BJ (cell line): ENCODE measurements around the gene RUNX1. TPM values are rescaled to one million over a fixed set of nuclear protein-coding genes. Genes with fewer than 3 reads are reported as not detected.

Experiments
- CTCF ChIA-PET: fragments of 350-600 bp; formaldehyde crosslinking; extraction: SDS; loops from one replicate; lab custom pipeline; 2021; ENCODE audit warnings: antibody characterized with exemption, inconsistent platforms; lab: Yijun Ruan, JAX
- POLR2A ChIA-PET: fragments of 300-600 bp; sonication (Branson Sonifier 250); formaldehyde crosslinking; extraction: SDS; loops from one replicate; lab custom pipeline; 2021; ENCODE audit warnings: antibody characterized with exemption; lab: Charles Lee
- DNase-seq: peaks from one replicate; pipeline ENCODE4 v3.0.0-alpha.2; 2011; ENCODE audit warnings: low read depth
- H3K27me3 ChIP-seq: 2 replicates; pipeline ENCODE4 v1.6.0; 2011; ENCODE audit warnings: low read length; ENCODE audit not compliant: control insufficient read depth, insufficient read depth
- H3K36me3 ChIP-seq: 2 replicates; pipeline ENCODE4 v1.5.1; 2011; ENCODE audit warnings: low read length; ENCODE audit not compliant: control insufficient read depth, insufficient read depth
- H3K4me3 ChIP-seq: 2 replicates; pipeline ENCODE4 v1.5.1; 2011; ENCODE audit warnings: low read depth, mild to moderate bottlenecking, control low read depth, low read length
- polyA plus RNA-seq: library from polyadenylated mRNA; depleted of rRNA; stranded (reverse); fragments of >200 nt; gene quantifications from 2 replicates; pipeline ENCODE4 v1.2.3, GENCODE V29; 2011
- TF ChIP-seq, protein P1 (sequence below): IDR thresholded peaks from 2 replicates; pipeline ENCODE4 v1.5.1; 2011; ENCODE audit warnings: low read depth, mild to moderate bottlenecking, control low read depth, inconsistent platforms, low read length, moderate library complexity; ENCODE audit not compliant: insufficient read depth

Gene RUNX1
- polyA plus RNA-seq, 1 experiment: 36.1 TPM

DNA sequence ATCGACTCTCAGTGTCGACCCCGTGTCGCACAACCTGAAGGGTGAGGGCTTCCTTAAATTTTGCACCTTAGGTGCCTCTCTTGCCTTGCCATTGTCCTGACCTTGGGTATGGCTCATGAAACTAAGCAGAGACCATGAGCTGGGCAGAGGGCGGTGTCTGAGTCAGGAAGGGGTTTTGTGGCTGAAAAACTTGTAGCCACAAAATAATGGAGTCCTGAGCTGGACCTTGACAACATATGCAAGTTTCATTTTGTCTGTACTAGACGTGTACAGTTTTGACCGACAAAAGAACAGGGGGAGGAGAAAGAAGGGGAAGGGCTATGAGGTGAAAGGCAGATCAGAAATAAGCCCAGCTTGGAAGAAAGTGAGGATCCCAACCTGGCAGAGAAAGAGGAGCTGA, 8.3 kb upstream of the RUNX1 start:
- ChIA-PET CTCF (no interaction called here), POLR2A (no interaction called here)
- H3K36me3 ChIP-seq: no peaks in the 10 kb centered on the region
- TF ChIP-seq, protein P1, sequence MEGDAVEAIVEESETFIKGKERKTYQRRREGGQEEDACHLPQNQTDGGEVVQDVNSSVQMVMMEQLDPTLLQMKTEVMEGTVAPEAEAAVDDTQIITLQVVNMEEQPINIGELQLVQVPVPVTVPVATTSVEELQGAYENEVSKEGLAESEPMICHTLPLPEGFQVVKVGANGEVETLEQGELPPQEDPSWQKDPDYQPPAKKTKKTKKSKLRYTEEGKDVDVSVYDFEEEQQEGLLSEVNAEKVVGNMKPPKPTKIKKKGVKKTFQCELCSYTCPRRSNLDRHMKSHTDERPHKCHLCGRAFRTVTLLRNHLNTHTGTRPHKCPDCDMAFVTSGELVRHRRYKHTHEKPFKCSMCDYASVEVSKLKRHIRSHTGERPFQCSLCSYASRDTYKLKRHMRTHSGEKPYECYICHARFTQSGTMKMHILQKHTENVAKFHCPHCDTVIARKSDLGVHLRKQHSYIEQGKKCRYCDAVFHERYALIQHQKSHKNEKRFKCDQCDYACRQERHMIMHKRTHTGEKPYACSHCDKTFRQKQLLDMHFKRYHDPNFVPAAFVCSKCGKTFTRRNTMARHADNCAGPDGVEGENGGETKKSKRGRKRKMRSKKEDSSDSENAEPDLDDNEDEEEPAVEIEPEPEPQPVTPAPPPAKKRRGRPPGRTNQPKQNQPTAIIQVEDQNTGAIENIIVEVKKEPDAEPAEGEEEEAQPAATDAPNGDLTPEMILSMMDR: no peak
- DNase-seq: no peak
- H3K4me3 ChIP-seq: no peak overlapping the region
- no peaks in the 10 kb centered on the region for H3K27me3 ChIP-seq

DNA sequence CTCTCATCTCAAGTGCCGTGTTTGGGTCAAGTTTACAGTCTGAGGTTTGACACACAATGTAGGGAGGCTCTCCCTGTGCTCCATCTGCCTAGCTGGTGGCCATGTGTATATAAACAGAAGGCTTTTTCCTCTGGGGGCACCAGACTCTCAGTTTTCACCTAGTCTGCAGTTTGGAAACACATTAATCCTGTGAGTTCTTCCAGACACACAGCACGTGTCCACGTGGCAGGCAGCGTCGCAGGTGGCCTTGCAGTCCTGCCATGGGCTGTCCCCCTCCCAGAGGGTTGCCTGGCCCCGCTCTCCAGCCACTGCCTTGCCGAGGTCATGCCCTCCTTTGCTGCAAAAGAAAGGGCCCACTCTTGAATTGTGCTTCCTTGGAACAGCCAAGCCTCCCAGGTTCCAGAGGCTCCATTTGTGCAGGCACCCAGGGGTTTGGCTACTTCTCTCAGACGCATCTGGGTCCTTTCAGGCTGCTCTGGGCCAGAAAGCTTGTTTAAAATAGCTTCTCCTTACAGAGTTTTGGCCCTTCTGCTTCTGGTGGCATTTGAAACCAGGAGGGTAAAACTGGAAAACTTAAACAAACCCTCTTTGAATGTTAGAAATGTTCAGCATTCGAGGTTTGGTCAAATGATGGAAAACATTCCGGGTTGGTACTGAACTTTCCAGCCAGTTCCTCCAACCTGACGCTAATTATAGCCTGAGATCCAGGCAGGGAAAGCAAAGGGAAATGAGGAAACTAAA, 4.4 kb upstream of the RUNX1 start:
- DNase-seq: no peak
- Histone ChIP-seq H3K4me3 (no peak overlapping the region), H3K36me3 (no peaks in the 10 kb centered on the region), H3K27me3 (no peaks in the 10 kb centered on the region)
- TF ChIP-seq, protein P1: no peak
- ChIA-PET POLR2A (no interaction called here), CTCF (interaction anchor here (0.6 to 2.3 kb wide), 5 partner anchors 158 to 347 kb away, joined by 3 to 4 read pairs (median 3); no protein-coding TSS in a partner anchor)

DNA sequence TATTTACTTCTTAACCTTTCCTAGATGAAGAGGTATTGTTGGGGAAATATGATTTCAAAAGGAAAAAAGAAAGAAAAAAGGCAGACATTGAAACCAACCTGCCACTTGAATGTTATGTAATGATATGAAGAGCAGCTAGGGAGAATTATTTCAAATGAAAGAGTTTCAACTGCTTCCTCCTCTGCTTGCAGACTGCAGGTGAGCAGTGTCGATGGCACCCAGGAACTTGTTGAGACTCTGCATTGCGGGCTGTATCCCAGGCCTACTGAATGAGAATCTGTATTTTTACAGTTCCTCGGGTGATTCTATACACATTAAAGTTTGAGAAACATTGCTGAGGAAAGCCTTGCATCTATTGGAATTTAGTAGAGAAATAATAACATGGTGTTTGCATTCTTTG, 3.7 kb upstream of the RUNX1 start:
- ChIA-PET POLR2A (no interaction called here), CTCF (interaction anchor here (0.6 to 2.3 kb wide), 5 partner anchors 157 to 347 kb away, joined by 3 to 4 read pairs (median 3); no protein-coding TSS in a partner anchor)
- H3K4me3 ChIP-seq: no peak overlapping the region
- no peak for DNase-seq
- TF ChIP-seq, protein P1: no peak
- no peaks in the 10 kb centered on the region for H3K36me3 ChIP-seq
- no peaks in the 10 kb centered on the region for H3K27me3 ChIP-seq

DNA sequence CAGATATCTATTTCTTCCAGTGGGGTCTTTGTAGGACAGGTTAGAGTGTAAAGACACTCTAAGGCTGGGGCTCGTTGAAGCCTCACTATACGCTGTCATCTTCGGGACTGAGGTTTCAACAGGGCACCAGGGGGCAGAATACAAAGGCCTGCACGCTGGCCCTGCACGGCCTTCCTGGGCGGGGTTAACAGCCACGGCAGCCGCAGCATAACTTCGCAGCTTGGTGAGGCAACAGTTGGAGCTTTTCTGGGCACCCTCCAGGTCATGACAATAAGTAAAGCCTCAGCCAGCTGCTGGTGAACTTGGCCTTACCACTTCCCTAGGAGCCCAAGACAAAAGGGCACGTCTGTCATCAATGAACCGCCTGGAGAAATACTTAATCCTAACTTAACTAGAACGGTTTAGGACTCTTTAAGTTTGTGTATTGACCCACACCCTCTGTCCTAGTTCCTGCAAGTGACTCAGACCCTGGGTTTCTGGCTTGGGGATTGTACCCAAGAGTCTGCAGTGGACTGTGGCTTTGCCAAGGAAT, 2.3 kb upstream of the RUNX1 start:
- TF ChIP-seq, protein P1: peak; percentile 43
- no peaks in the 10 kb centered on the region for H3K36me3 ChIP-seq
- POLR2A ChIA-PET: interaction anchor here (0.6 kb wide), 1 partner anchor 164 kb away, joined by 5 read pairs; no protein-coding TSS in a partner anchor
- no peak overlapping the region for H3K4me3 ChIP-seq
- CTCF ChIA-PET: interaction anchor here (1.0 to 1.6 kb wide), 4 partner anchors 52 to 882 kb away, joined by 3 to 4 read pairs (median 3); no protein-coding TSS in a partner anchor
- DNase-seq: no peak
- H3K27me3 ChIP-seq: no peaks in the 10 kb centered on the region
